Naive B cell (primary cell): ENCODE results near the gene CCDC85C. TPM values are rescaled to one million over a fixed set of nuclear protein-coding genes. Genes with fewer than 3 reads are reported as not detected.

Experiments used
- ATAC-seq, 2 donors: fragments of 150-1000 bp; cut with Tn5 transposase; 2 replicates each; pipeline ENCODE4 v1.10.0; 2021; ENCODE audit warnings: low read depth in 2 of 2, mild to moderate bottlenecking in 2 of 2, moderate library complexity in 2 of 2
- DNase-seq: peaks from one replicate; pipeline ENCODE4 v3.0.0; 2022
- H3K27ac Mint-ChIP-seq, 6 donors: one replicate each; pipeline ENCODE4 v1.8.0; 2020 to 2022; ENCODE audit warnings: mild to moderate bottlenecking in 6 of 6, mixed read lengths in 6 of 6, moderate library complexity in 5 of 6, inconsistent platforms in 2 of 6
- H3K27me3 Mint-ChIP-seq, 3 donors: one replicate each; pipeline ENCODE4 v1.8.0; 2021 to 2022; ENCODE audit warnings: mixed read lengths in 3 of 3, mild to moderate bottlenecking in 1 of 3
- H3K36me3 Mint-ChIP-seq, 2 donors: one replicate each; pipeline ENCODE4 v1.8.0; 2020 to 2022; ENCODE audit warnings: mixed read lengths in 2 of 2, inconsistent platforms in 1 of 2, mild to moderate bottlenecking in 1 of 2
- H3K4me1 Mint-ChIP-seq, 3 donors: one replicate each; pipeline ENCODE4 v1.8.0; 2020 to 2022; ENCODE audit warnings: mixed read lengths in 3 of 3, inconsistent platforms in 1 of 3, mild to moderate bottlenecking in 1 of 3, moderate library complexity in 1 of 3
- H3K4me3 Mint-ChIP-seq, 8 donors: one replicate each; pipeline ENCODE4 v1.8.0; 2020 to 2022; ENCODE audit warnings: mild to moderate bottlenecking in 8 of 8, mixed read lengths in 8 of 8, moderate library complexity in 8 of 8, inconsistent platforms in 2 of 8
- H3K9me3 Mint-ChIP-seq, 7 donors: one replicate each; pipeline ENCODE4 v1.8.0; 2020 to 2022; ENCODE audit warnings: mixed read lengths in 7 of 7, mild to moderate bottlenecking in 5 of 7, inconsistent platforms in 2 of 7, moderate library complexity in 1 of 7
- polyA plus RNA-seq, 6 donors: library from polyadenylated mRNA; unstranded; fragments of 300-500 nt; fragmentation: Illumina TruSeq; gene quantifications; one replicate each; pipeline ENCODE4 v1.2.3, GENCODE V29; 2021; ENCODE audit warnings: low read depth in 6 of 6

The CCDC85C gene
- polyA plus RNA-seq, 6 donors from 2014 or later, result 0.05 to 0.28 (median 0.24) TPM

DNA sequence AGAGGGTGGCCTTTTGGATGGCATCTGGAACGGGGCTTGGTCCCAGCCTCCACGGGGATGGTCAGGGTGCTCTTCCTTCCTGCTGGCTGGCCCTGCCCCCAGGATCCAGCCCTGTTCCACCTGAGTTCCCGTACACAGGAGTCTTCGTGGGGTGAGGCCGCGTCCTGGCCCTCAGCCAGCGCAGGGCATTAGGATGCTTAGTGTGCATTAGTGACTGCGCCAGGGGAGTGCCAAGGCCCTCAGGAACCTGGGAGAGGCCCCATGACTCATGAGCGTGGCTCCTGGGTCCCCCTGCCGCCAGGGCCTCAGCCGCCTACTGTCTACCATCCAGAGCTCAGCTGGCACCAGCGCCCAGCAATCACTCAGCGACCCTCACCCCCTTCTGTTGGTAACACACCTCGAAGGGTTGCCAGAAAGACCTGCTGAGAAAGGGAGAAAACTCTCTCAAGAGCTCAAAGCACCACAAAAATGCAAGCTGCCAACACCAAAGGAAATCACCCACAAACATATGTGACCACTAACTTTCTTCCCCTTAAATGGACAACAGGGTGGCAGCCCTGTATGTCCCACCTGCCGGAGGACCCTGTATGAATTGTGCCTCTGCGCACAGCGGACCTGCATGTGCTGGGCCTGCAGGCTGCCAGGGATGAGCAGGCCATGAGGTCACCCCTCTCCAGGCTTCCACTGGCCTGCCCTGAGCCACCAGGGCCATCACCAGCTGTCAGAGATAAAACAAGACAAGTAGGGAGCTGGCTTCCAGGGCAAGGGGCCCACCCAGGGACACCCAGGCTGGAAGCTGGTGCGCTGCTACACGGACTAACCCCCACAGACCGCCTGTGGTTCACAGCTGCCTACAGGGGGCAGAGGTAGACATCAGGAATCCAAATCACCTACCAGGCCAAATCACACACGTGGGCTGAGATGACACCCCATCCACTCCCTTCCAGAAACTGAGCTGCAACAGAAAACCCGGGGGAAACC is 28.7 kb downstream of the CCDC85C start:
- peaks cover 0 to 6% (median 0%) of the 10 kb centered on the region in 3 donors for H3K27me3 Mint-ChIP-seq
- DNase-seq, result no peak
- ATAC-seq, result no peak
- H3K36me3 Mint-ChIP-seq, result no peaks in the 10 kb centered on the region
- peak overlapping the region in 1 of 6 donors; percentile 85 for H3K27ac Mint-ChIP-seq
- no peaks in the 10 kb centered on the region for H3K9me3 Mint-ChIP-seq
- peaks cover 9 to 15% (median 11%) of the 10 kb centered on the region in 3 donors for H3K4me1 Mint-ChIP-seq
- peak overlapping the region in 1 of 8 donors; percentile 33 for H3K4me3 Mint-ChIP-seq

DNA sequence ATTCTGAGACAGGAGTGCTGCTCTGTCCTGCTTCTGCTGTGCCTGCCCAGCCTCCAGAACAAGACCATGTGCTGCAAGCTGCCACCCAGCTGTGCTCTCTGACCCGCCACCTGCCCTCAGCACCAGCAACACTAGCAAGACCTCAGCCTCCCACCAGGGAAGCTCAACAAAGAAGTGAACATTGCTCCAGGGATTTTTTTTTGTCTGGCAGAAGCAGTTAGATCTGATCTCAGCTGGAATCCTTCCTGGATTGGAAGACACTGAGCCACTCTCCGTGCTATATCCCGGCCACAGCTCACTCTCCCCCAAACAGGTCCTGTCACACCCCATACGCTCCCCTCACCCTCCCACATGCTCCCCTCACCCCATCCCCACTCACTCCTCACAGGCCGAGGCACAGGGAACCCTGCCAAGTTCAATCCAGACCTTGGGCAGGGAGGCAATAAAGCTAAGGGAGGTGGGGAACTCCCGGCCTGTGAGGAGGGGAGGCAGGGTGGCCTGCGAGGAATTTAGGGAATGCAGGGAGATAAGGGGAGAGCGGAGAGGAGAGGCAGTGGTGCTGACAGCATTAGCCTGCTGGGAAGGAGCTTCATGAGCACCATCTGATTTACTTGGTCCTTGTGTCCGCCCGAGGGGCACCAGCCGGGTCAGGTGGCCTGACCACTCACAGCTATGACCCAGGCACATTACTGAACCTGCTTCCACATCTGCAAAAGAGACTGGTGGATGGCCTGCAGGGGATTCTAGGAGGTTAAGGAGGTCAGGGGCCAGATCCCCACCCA is 29.7 kb downstream of the CCDC85C start:
- ATAC-seq (no peak), DNase-seq (no peak)
- Mint-ChIP-seq H3K27me3 (peaks cover 0 to 6% (median 0%) of the 10 kb centered on the region in 3 donors), H3K36me3 (no peaks in the 10 kb centered on the region), H3K27ac (peak overlapping the region in 3 of 6 donors; percentile 15 to 67 (median 29)), H3K4me1 (peaks cover 9 to 16% (median 15%) of the 10 kb centered on the region in 3 donors), H3K4me3 (no peak overlapping the region), H3K9me3 (no peaks in the 10 kb centered on the region)

DNA sequence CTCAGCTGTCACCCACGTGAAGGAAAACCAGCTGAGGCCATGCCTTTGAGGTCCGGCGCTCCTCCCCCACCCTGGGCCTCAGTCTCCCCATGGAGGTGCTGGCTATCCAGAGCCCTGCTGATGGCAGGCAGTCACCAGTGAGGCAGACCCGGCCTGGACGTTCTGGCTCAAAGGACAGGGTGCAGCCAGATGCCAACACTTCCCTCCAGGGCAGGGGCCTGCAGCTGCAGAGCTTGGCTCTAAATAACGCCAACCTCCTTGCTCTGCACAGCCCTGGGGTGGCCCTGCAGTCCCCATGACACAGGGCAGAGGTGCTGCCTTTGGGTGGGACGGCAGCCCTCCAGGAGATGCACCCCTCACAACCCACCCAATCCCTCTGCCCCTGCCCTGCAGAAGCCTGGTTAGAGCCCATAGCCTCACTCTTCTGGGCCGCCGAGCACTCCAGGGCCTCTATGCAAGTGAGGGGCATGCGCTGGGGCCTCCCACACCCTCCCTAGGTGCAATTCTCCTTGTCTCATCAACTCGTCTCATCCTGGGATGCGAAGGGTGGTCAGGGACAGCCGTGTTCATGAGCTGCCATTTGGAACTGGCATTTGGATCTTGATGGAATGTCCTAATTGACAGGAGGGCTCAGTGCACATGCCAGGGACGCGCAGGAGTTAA is 30.4 kb downstream of the CCDC85C start:
- H3K27ac Mint-ChIP-seq, result no peak overlapping the region
- H3K36me3 Mint-ChIP-seq, result no peaks in the 10 kb centered on the region
- ATAC-seq, result no peak
- no peak for DNase-seq
- H3K4me1 Mint-ChIP-seq, result peaks cover 9 to 16% (median 15%) of the 10 kb centered on the region in 3 donors
- no peak overlapping the region for H3K4me3 Mint-ChIP-seq
- H3K27me3 Mint-ChIP-seq, result peaks cover 0 to 1% (median 0%) of the 10 kb centered on the region in 3 donors
- no peaks in the 10 kb centered on the region for H3K9me3 Mint-ChIP-seq

DNA sequence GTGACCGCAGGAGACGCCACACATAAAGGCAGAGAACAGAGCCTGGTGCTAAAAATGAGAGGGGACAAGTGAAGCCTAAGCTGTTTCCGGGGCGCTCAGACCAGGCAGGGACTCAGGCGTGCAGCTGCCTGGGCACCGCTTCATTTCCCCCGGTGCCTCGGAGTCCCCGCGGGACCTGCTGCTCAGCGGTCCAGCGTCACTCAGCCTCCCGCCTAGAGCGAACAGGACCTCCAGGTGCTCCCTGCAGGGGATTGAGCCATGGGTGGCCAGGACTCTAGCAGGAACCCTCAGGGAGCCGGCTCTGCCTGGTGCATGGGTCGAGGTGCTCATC is 31.0 kb downstream of the CCDC85C start:
- Mint-ChIP-seq H3K4me1 (peaks cover 9 to 16% (median 12%) of the 10 kb centered on the region in 3 donors), H3K4me3 (no peak overlapping the region), H3K27ac (peak overlapping the region in 1 of 6 donors; percentile 59), H3K9me3 (no peaks in the 10 kb centered on the region), H3K36me3 (no peaks in the 10 kb centered on the region), H3K27me3 (no peaks in the 10 kb centered on the region)
- ATAC-seq (peak; percentile 37 to 45), DNase-seq (no peak)

DNA sequence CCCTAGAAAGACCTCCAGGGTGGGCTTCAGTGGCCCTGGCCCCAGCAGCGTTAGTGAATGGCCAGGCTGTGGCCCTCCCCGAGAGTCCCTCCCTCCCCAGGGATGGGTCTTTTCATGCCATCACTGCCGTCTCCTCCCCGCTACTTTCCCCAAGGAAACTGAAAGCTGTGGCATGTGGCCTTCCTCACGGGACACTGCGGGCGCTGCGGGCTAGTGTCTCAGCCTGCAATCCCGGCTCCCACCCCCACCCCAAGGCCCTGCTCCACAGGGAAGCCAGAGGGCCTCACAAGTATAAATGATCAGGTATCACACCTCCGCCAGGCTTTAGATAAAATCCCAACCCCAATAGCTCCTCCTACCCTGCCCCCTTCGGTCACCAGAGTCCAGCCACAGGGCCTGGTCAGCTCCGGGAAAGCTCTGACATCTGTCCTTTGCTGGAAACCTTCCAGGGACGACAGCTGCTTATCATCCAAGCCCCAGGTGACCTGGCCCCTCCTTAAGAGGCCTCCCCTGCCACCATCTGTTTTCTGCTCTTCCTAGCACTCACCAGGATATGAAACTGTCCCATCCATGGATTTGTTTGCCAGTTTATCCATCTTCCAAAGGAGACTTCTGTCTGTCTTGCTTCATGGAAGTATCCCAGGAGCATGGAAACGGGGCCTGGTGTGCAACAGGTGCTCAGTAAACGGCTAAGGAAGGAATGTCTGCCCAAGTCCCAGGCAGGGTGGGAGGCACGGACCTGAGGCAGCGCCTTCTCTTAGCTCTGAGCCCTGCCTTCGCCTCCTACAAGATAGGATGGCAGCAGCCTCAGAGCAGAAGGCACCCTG is 31.6 kb downstream of the CCDC85C start:
- Mint-ChIP-seq H3K36me3 (no peaks in the 10 kb centered on the region), H3K27me3 (no peaks in the 10 kb centered on the region), H3K4me1 (peaks cover 9 to 16% (median 12%) of the 10 kb centered on the region in 3 donors), H3K4me3 (no peak overlapping the region), H3K27ac (peak overlapping the region in 3 of 6 donors; percentile 33 to 59 (median 47)), H3K9me3 (no peaks in the 10 kb centered on the region)
- ATAC-seq (no peak), DNase-seq (no peak)

DNA sequence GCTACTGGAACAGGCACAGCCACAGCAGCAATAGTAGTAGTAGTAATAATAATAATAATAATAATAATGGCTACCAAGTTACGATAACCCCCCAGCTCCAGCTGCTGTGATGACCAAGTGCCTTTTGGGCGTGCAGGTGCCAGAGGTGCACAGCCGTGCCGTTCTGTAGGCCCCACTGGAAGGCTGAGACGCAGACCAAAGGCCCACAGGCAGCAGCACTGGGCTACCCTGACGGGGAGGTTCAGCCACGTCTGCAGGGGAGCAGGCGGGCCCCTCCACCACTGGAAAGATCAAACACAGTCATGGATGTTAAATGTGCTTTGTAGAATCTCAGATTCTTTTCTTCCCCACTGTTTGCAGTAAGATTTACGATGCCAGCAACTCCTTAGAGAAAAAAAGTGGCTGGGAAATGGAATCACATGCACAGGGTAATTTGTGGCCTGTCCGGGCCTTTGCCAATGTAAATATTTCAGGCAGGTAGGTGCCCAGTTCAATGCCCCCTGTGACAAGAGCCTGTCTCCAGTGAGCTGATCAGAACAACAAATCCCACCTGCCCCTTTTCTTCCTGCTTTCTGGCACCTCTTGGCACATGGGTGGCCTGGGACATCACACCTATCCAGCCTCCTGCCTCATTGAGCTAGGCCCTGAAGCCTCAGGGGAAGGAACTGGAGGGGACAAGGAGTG is 32.6 kb downstream of the CCDC85C start:
- Mint-ChIP-seq H3K4me1 (peaks cover 9 to 16% (median 15%) of the 10 kb centered on the region in 3 donors), H3K4me3 (no peak overlapping the region), H3K27me3 (no peaks in the 10 kb centered on the region), H3K9me3 (no peaks in the 10 kb centered on the region), H3K36me3 (no peaks in the 10 kb centered on the region), H3K27ac (no peak overlapping the region)
- ATAC-seq, result no peak
- no peak for DNase-seq

DNA sequence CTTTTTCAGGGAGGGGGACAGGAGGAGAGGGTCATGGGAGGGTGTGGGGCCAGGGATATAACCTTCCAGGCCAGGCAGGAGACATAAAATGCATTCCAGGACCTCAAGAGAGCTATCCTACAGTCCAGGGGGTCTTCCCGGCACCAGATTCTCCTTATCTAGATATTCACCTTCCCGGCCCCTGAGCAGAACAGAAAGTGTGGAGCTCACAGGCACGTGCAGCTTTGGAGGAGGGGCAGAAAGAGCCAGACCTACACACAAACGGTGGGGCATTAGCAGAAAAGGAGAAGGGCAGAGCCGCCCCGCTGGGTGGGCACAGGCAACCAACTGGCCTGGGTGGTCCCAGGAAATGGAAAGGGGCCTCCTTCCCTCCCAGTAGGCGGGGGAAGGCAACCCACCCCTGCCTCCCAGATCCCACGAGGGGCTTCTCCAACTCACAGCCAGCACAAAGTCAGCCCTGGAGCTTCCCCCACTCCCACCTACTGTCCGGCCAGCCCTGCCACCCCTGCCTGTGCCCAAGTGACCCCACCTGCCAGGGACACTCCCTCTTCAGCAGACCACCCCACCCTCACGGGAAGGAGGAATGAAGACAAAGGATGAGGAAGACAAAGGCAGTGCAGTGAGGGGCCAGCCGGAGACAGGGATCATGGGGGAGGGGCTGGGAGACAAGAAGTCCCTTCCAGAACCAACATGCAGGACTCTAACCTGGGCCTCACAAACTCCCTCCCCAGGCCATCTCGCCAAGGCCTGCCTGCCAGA is 33.3 kb downstream of the CCDC85C start:
- no peaks in the 10 kb centered on the region for H3K27me3 Mint-ChIP-seq
- no peaks in the 10 kb centered on the region for H3K36me3 Mint-ChIP-seq
- no peak overlapping the region for H3K27ac Mint-ChIP-seq
- no peak overlapping the region for H3K4me3 Mint-ChIP-seq
- peaks cover 9 to 16% (median 15%) of the 10 kb centered on the region in 3 donors for H3K4me1 Mint-ChIP-seq
- ATAC-seq (no peak), DNase-seq (no peak)
- no peaks in the 10 kb centered on the region for H3K9me3 Mint-ChIP-seq

DNA sequence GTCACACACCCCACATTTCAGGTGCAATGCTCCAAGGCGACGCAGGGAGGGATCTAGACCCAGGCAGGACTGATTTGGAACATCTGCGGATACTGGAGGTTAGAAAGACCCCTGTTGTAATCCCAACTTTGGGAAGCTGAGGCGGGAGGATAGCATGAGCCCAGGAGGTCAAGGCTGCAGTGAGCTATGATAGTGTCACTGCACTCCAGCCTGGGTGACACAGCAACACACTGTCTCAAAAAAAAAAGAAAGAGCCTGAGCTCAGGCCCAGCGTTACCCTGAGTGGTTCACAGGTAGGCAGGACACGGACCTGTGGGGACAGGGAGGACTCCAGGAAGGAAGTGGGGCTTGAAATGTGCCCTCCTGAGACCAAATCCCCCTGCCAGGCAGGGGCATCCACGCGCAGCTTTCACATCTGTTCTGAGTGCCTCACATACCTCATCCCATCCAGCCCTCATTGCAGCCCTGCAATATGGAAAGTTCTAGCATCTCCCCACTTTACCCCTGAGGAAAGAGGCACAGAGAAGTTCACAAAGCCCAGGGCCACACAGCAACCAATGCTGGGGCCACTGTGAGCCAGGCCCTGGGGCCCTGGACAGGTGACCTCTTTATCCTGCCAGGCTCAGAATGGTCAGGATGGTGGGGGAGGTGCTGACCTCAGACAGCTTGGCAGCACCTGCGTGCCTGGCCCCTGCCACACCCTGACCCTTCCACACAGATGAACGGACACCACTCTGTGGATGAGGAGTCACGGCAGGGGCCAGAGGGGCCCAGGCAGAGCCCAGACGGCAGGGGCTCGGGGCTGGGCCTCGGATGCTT is 34.1 kb downstream of the CCDC85C start:
- H3K4me3 Mint-ChIP-seq, result no peak overlapping the region
- no peak for DNase-seq
- ATAC-seq, result no peak
- H3K36me3 Mint-ChIP-seq, result no peaks in the 10 kb centered on the region
- H3K27ac Mint-ChIP-seq, result peak overlapping the region in 1 of 6 donors; percentile 58
- H3K9me3 Mint-ChIP-seq, result no peaks in the 10 kb centered on the region
- peaks cover 9 to 16% (median 15%) of the 10 kb centered on the region in 3 donors for H3K4me1 Mint-ChIP-seq
- peaks cover 0 to 5% (median 0%) of the 10 kb centered on the region in 3 donors for H3K27me3 Mint-ChIP-seq

DNA sequence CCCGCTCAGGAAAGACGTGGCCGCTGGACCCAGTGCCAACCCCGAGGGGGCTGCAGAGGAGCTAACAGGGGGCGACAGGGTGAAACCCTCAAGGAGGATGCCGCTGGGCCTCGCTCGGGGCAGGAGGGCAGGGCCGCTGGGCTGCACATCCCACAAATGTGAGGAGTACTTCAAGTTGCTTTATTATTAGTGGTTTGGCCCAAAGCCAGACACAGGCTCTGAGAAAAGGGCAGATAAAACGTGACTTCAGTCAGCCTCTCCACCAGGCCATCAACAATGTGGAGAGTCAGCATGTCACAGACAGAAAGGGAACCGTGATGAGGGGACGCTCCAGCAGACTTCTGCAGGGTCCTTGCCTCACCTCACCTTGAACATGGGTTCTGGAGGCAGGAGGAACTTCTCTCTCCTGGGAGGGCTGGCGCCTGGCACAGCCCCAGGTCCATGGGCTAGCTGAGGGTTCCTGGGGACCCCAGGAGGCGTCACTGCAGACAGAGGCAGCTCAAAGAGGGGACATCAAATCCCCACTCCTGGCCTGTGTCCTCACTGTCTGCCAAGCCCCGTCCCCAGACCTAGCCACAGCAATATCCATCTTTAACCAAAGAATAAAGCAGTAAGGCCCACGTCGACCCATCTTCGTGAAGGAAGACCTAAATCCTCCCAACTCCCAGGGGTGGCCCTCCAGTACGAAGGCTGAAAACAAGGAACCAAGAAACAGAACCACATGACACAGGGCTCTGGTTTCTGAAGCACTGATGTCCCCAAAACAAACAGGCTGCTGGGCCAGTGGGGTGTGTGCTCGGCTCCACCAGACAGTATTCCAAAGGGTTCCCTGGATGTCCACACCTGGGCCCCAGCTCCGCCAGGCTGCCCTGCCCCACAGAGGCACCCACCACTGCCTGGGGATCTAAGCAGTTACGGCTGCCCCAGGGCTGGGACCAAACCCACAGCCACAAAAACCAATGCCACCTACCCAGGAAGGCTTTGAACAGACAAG is 35.1 kb downstream of the CCDC85C start:
- no peaks in the 10 kb centered on the region for H3K9me3 Mint-ChIP-seq

More for the DNA sequence above, 35.1 kb downstream of the CCDC85C start:
- H3K27ac Mint-ChIP-seq, result peak overlapping the region in 2 of 6 donors; percentile 54 to 57
- no peak for DNase-seq
- peak overlapping the region in 1 of 8 donors; percentile 21 for H3K4me3 Mint-ChIP-seq
- no peaks in the 10 kb centered on the region for H3K36me3 Mint-ChIP-seq
- peaks cover 0 to 5% (median 0%) of the 10 kb centered on the region in 3 donors for H3K27me3 Mint-ChIP-seq
- H3K4me1 Mint-ChIP-seq, result peaks cover 9 to 13% (median 9%) of the 10 kb centered on the region in 3 donors
- no peak for ATAC-seq
